B cell (primary cell): Measurements from ENCODE around the gene CCL8. TPM values are rescaled to one million over a fixed set of nuclear protein-coding genes. Genes with fewer than 3 reads are reported as not detected.

Experiments
- ATAC-seq: fragments of 200-7000 bp; cut with Tn5 transposase; one replicate; pipeline ENCODE4 v1.10.0; 2021; ENCODE audit warnings: low read depth, mild to moderate bottlenecking, moderate number of reproducible peaks, moderate library complexity
- CTCF ChIA-PET: fragments of 350-600 bp; sonication (Branson Sonifier 250); formaldehyde crosslinking; loops from one replicate; lab custom pipeline; 2021; ENCODE audit warnings: antibody characterized with exemption, inconsistent platforms; lab: Charles Lee
- POLR2A ChIA-PET: fragments of 350-600 bp; sonication (Branson Sonifier 250); formaldehyde crosslinking; loops from one replicate; lab custom pipeline; 2021; ENCODE audit warnings: antibody characterized with exemption; lab: Charles Lee
- DNase-seq: peaks from one replicate; pipeline ENCODE4 v3.0.0; 2013
- H2AFZ ChIP-seq: 2 replicates; pipeline ENCODE4 v1.6.1; 2012; ENCODE audit warnings: mild to moderate bottlenecking, low read depth, low read length; ENCODE audit not compliant: insufficient read depth, poor library complexity, severe bottlenecking
- H3K27ac ChIP-seq, 2 donors: 1 replicate in 1 of 2; 2 replicates in 1 of 2; pipeline ENCODE4 v1.5.1; 2012 to 2013; ENCODE audit warnings: low read length in 2 of 2, mild to moderate bottlenecking in 2 of 2, moderate library complexity in 1 of 2
- H3K27me3 ChIP-seq, 4 experiments: fragments of 200-600 bp in 1 of 4; sonication (generic) in 1 of 4; replicated peaks in 1 of 4; 1 replicate in 2 of 4; 2 replicates in 2 of 4; pipeline versions ENCODE4 v1.6.1 to v1.7.0; 2013 to 2016; ENCODE audit warnings: low read length in 3 of 4, mild to moderate bottlenecking in 2 of 4, mixed read lengths in 1 of 4, moderate library complexity in 1 of 4; ENCODE audit not compliant: insufficient read depth in 4 of 4, control insufficient read depth in 3 of 4; ENCODE audit errors: control extremely low read depth in 1 of 4
- H3K36me3 ChIP-seq, 2 experiments: replicated peaks in 1 of 2; 1 replicate in 1 of 2; 2 replicates in 1 of 2; pipeline versions ENCODE4 v1.6.1 to v1.7.1; 2013; ENCODE audit warnings: low read length in 1 of 2; ENCODE audit not compliant: insufficient read depth in 2 of 2, control insufficient read depth in 1 of 2; ENCODE audit errors: control extremely low read depth in 1 of 2, extremely low read depth in 1 of 2
- H3K4me1 ChIP-seq, 2 donors: fragments of 200-600 bp in 1 of 2; sonication (generic) in 1 of 2; 1 replicate in 1 of 2; 2 replicates in 1 of 2; pipeline versions ENCODE4 v1.5.1 to v1.6.1; 2013 to 2017; ENCODE audit warnings: low read length in 2 of 2; ENCODE audit not compliant: control insufficient read depth in 2 of 2, insufficient read depth in 2 of 2
- H3K4me2 ChIP-seq: replicated peaks from 2 replicates; pipeline ENCODE3; 2012; ENCODE audit warnings: mild to moderate bottlenecking, low read depth, low read length; ENCODE audit not compliant: poor library complexity, severe bottlenecking
- H3K4me3 ChIP-seq, 5 experiments: fragments of 200-600 bp in 1 of 5; sonication (generic) in 1 of 5; 1 replicate in 3 of 5; 2 replicates in 2 of 5; pipeline versions ENCODE4 v1.5.1 to v1.7.0; 2011 to 2016; ENCODE audit warnings: low read length in 4 of 5, mild to moderate bottlenecking in 4 of 5, low read depth in 2 of 5, control low read depth in 1 of 5, moderate library complexity in 1 of 5; ENCODE audit not compliant: insufficient read depth in 1 of 5; ENCODE audit errors: control extremely low read depth in 1 of 5, extremely low read depth in 1 of 5
- H3K79me2 ChIP-seq: fragments of 200-600 bp; sonication (generic); one replicate; pipeline ENCODE4 v1.6.0; 2016; ENCODE audit warnings: low read length; ENCODE audit not compliant: control insufficient read depth, insufficient read depth
- H3K9ac ChIP-seq: fragments of 200-600 bp; sonication (generic); 2 replicates; pipeline ENCODE4 v1.6.1; 2017; ENCODE audit warnings: mild to moderate bottlenecking, low read length, moderate library complexity
- H3K9me3 ChIP-seq, 3 donors: one replicate each; pipeline versions ENCODE4 v1.6.1 to v1.7.1; 2013; ENCODE audit warnings: low read length in 2 of 3; ENCODE audit not compliant: control insufficient read depth in 2 of 3, insufficient read depth in 1 of 3; ENCODE audit errors: control extremely low read depth in 1 of 3
- H4K20me1 ChIP-seq: 2 replicates; pipeline ENCODE4 v1.6.0; 2012; ENCODE audit warnings: mild to moderate bottlenecking, low read length; ENCODE audit not compliant: insufficient read depth, control insufficient read depth, poor library complexity, severe bottlenecking
- H3K27ac Mint-ChIP-seq: one replicate; pipeline ENCODE4 v1.8.0; 2021; ENCODE audit warnings: mixed read lengths
- H3K27me3 Mint-ChIP-seq: one replicate; pipeline ENCODE4 v1.8.0; 2021; ENCODE audit warnings: mixed read lengths
- H3K4me1 Mint-ChIP-seq: one replicate; pipeline ENCODE4 v1.8.0; 2021; ENCODE audit warnings: mixed read lengths
- H3K4me3 Mint-ChIP-seq: one replicate; pipeline ENCODE4 v1.8.0; 2021; ENCODE audit warnings: mixed read lengths
- H3K9me3 Mint-ChIP-seq: one replicate; pipeline ENCODE4 v1.8.0; 2022; ENCODE audit warnings: mixed read lengths; ENCODE audit not compliant: insufficient read depth
- EZH2 ChIP-seq: IDR thresholded peaks from 2 replicates; pipeline ENCODE4 v1.6.1; 2012; ENCODE audit warnings: borderline replicate concordance, low read depth, mild to moderate bottlenecking, moderate library complexity, low read length; ENCODE audit not compliant: insufficient read depth, poor library complexity, severe bottlenecking
- WGBS: methylation state at CpG from one replicate; pipeline ENCODE4 v1.1.5; 2013; ENCODE audit warnings: missing lambda C conversion rate; ENCODE audit not compliant: insufficient coverage; 5-methylcytosine and 5-hydroxymethylcytosine counted together
- intact Hi-C: fragments of 100-400 bp; cut with micrococcal nuclease; formaldehyde crosslinking; loops from one replicate; pipeline ENCODE4 v1.10.0; 2022
- polyA plus RNA-seq: library from polyadenylated mRNA; depleted of rRNA; stranded (reverse); fragments of >200 nt; gene quantifications from 2 replicates; pipeline ENCODE4 v1.2.3, GENCODE V29; 2012
- total RNA-seq, 2 donors: library from RNA; stranded (reverse); fragments of 120-200 nt in 1 of 2; gene quantifications; 1 replicate in 1 of 2; 2 replicates in 1 of 2; pipeline versions ENCODE4 v1.2.3 to v1.2.4, GENCODE V29; 2013 to 2022
- TF ChIP-seq, protein P1 (sequence below): fragments of 200-600 bp; IDR thresholded peaks from one replicate; pipeline ENCODE4 v1.8.0; 2022; ENCODE audit warnings: antibody characterized with exemption, mild to moderate bottlenecking

The CCL8 gene
- total and polyA plus RNA-seq, 2 donors (not counting 1 experiment from before 2014, with no cell fraction given) = not detected

DNA sequence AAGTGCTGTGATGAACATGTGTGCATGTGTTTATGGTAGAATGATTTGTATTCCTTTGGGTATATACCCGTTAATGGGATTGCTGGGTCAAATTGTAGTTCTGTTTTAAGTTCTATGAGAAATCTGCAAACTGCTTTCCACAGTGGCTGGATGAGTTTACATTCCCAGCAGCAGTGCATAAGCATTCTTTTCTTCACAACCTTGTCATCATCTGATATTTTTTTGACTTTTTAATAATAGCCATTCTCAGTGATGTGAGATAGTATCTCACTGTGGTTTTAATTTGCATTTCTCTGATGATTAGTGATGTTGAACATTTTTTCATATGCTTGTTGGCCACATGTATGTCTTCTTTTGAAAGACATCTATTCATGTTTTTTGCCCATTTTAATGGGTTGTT is 18.5 kb downstream of the CCL8 start:
- ChIA-PET POLR2A (no interaction called here), CTCF (no interaction called here)
- TF ChIP-seq, protein P1, sequence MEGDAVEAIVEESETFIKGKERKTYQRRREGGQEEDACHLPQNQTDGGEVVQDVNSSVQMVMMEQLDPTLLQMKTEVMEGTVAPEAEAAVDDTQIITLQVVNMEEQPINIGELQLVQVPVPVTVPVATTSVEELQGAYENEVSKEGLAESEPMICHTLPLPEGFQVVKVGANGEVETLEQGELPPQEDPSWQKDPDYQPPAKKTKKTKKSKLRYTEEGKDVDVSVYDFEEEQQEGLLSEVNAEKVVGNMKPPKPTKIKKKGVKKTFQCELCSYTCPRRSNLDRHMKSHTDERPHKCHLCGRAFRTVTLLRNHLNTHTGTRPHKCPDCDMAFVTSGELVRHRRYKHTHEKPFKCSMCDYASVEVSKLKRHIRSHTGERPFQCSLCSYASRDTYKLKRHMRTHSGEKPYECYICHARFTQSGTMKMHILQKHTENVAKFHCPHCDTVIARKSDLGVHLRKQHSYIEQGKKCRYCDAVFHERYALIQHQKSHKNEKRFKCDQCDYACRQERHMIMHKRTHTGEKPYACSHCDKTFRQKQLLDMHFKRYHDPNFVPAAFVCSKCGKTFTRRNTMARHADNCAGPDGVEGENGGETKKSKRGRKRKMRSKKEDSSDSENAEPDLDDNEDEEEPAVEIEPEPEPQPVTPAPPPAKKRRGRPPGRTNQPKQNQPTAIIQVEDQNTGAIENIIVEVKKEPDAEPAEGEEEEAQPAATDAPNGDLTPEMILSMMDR = no peak
- no peak for TF ChIP-seq EZH2
- Histone ChIP-seq H3K4me2 (no peak overlapping the region), H3K36me3 (no peaks in the 10 kb centered on the region), H3K27me3 (peaks cover 0 to 8% (median 3%) of the 10 kb centered on the region in 4 experiments), H3K79me2 (no peaks in the 10 kb centered on the region), H4K20me1 (no peaks in the 10 kb centered on the region), H2AFZ (no peak overlapping the region), H3K9me3 (peaks cover 0 to 1% (median 0%) of the 10 kb centered on the region in 3 donors), H3K9ac (no peak overlapping the region), H3K27ac (no peak overlapping the region), H3K4me3 (no peak overlapping the region), H3K4me1 (no peaks in the 10 kb centered on the region)
- intact Hi-C loops = no loop called here
- peaks cover 53% of the 10 kb centered on the region for H3K27me3 Mint-ChIP-seq
- H3K27ac Mint-ChIP-seq = no peak overlapping the region
- H3K9me3 Mint-ChIP-seq = no peaks in the 10 kb centered on the region
- no peak overlapping the region for H3K4me3 Mint-ChIP-seq
- no CpG with 5 or more reads among the region's 1 CpG for WGBS
- H3K4me1 Mint-ChIP-seq = peaks cover 5% of the 10 kb centered on the region
- DNase-seq (no peak), ATAC-seq (no peak)

DNA sequence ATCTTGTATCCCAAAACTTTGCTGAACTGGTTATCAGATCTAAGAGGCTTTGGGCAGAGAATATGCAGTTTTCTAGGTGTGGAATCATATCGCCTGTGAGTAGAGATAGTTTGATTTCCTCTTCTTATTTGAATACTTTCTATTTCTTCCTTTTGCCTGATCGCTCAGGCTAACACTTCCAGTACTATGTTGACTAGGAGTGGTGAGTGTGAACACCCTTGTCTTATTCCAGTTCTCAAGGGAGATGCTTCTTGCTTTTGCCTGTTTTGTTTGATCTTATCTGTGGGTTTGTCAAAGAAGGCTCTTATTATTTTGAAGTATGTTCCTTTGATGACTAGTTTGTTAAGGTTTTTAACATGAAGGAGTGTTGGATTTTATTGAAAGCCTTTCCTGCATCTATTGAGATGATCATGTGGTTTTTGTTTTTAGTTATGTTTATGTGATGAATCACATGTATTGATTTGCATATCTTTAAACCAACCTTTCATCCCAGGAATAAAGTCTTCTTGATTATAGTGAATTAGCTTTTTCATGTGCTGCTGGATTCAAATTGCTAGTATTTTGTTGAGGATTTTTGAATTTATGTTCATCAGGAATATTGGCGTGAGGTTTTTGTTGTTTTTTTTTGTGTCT is 20.0 kb downstream of the CCL8 start:
- Mint-ChIP-seq H3K9me3 (no peaks in the 10 kb centered on the region), H3K4me3 (no peak overlapping the region), H3K27ac (no peak overlapping the region), H3K4me1 (peaks cover 5% of the 10 kb centered on the region), H3K27me3 (peaks cover 60% of the 10 kb centered on the region)
- H3K9ac ChIP-seq = no peak overlapping the region
- H3K9me3 ChIP-seq = peaks cover 0 to 1% (median 0%) of the 10 kb centered on the region in 3 donors
- H3K36me3 ChIP-seq = no peaks in the 10 kb centered on the region
- no peaks in the 10 kb centered on the region for H4K20me1 ChIP-seq
- intact Hi-C loops = no loop called here
- CTCF ChIA-PET = interaction anchor here (1.1 kb wide), 1 partner anchor 22 kb away, joined by 3 read pairs; no protein-coding TSS in a partner anchor
- TF ChIP-seq, protein P1 = no peak
- no peak for TF ChIP-seq EZH2
- WGBS = 100% methylated on average over 1 of the region's 3 CpGs
- H3K27ac ChIP-seq = no peak overlapping the region
- POLR2A ChIA-PET = no interaction called here
- H3K27me3 ChIP-seq = peaks cover 0 to 24% (median 4%) of the 10 kb centered on the region in 4 experiments
- H2AFZ ChIP-seq = no peak overlapping the region
- no peak overlapping the region for H3K4me2 ChIP-seq
- DNase-seq = no peak
- H3K4me3 ChIP-seq = no peak overlapping the region
- no peaks in the 10 kb centered on the region for H3K79me2 ChIP-seq
- ATAC-seq = no peak
- H3K4me1 ChIP-seq = no peaks in the 10 kb centered on the region
